ENCODE data around the gene PCDHB11.
"Not testable (repeated sequence)": the region's sequence is repeated elsewhere in the genome, so short reads cannot be mapped to it uniquely, and the experiment has no call there.

The PCDHB11 gene

GRCh38 chr5:141246971-141247370 is 47.5 kb downstream of the PCDHB11 start:
- DNase-seq, result not testable (repeated sequence)

DNA sequence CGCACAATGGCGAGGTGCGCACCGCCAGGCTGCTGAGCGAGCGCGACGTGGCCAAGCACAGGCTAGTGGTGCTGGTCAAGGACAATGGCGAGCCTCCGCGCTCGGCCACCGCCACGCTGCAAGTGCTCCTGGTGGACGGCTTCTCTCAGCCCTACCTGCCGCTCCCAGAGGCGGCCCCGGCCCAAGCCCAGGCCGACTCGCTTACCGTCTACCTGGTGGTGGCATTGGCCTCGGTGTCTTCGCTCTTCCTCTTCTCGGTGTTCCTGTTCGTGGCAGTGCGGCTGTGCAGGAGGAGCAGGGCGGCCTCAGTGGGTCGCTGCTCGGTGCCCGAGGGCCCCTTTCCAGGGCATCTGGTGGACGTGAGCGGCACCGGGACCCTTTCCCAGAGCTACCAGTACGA is 48.0 kb downstream of the PCDHB11 start:
- DNase-seq, result not testable (repeated sequence)

DNA sequence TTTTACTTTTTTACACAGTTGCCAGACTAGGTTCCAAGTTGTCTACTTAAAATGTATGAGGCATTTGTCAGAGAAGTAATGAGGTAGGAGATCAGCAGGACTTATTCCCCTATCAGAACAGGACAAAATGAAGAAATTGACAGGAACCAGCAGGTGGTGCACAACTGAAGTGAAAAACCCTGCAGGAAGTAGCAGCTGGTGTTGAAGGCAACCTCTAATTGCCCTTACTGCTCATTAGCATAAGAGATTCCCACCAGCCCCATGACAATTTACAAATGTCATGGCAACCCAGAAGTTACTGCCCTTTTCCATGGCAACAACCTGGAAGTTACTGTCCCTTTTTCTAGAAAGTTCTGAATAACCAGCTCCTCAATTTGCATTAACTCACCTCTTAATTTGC is 51.1 kb downstream of the PCDHB11 start:
- no peak for DNase-seq
